Activated naive CD8-positive, alpha-beta T cell (primary cell): ENCODE results near the gene SFT2D1.

ENCODE experiments used
- H3K27ac Mint-ChIP-seq: one replicate; pipeline ENCODE4 v1.8.0; 2021; ENCODE audit warnings: mixed read lengths
- H3K27me3 Mint-ChIP-seq: one replicate; pipeline ENCODE4 v1.8.0; 2021; ENCODE audit warnings: mixed read lengths
- H3K36me3 Mint-ChIP-seq: one replicate; pipeline ENCODE4 v1.8.0; 2021; ENCODE audit warnings: mixed read lengths
- H3K4me1 Mint-ChIP-seq: one replicate; pipeline ENCODE4 v1.8.0; 2021; ENCODE audit warnings: low read depth, mixed read lengths
- H3K4me3 Mint-ChIP-seq: one replicate; pipeline ENCODE4 v1.8.0; 2021; ENCODE audit warnings: mild to moderate bottlenecking, mixed read lengths
- H3K9me3 Mint-ChIP-seq: one replicate; pipeline ENCODE4 v1.8.0; 2021; ENCODE audit warnings: low read depth, mixed read lengths

Gene SFT2D1

DNA sequence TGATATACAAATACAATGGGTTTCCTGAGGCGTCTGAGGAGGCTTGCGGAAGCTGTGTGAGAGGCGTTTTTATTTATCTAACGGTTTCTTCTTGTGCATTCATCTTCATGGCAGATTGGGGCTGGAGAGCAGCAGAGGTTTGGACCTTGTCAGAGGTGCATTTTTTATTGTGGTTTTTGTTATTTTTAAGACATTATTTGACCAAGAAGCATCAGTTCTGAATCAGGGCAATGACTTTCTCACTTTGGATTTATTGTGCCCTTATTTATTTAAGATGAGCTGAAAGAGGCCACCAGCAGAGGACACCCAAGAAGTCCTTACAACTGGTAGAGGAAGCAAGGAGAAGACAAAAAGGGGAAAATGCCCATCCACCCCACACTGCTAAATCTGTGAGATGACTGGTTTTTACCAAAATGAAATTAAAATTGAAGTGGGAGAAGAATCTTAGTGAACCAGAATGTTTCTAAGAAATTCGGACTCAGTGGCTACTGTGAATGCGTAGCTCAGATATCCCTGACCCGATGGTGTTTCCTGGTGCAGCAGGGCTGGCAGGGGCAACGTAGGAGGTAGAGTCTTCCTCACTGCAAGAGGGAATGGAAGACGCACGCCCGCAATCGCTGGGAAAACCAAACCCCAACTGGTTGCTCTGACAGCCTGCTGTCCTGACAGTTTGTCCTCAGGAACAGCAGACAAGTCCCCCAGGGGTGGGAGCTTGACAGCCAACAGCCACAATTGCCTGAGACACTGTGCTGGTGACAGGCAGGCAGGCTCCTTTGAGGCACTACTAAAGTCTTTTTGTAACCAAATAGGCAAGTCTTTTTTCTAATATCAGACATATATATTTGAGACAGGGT is 48.4 kb downstream of the SFT2D1 start:
- Mint-ChIP-seq H3K4me1 (peaks cover 2% of the 10 kb centered on the region), H3K9me3 (no peaks in the 10 kb centered on the region)

DNA sequence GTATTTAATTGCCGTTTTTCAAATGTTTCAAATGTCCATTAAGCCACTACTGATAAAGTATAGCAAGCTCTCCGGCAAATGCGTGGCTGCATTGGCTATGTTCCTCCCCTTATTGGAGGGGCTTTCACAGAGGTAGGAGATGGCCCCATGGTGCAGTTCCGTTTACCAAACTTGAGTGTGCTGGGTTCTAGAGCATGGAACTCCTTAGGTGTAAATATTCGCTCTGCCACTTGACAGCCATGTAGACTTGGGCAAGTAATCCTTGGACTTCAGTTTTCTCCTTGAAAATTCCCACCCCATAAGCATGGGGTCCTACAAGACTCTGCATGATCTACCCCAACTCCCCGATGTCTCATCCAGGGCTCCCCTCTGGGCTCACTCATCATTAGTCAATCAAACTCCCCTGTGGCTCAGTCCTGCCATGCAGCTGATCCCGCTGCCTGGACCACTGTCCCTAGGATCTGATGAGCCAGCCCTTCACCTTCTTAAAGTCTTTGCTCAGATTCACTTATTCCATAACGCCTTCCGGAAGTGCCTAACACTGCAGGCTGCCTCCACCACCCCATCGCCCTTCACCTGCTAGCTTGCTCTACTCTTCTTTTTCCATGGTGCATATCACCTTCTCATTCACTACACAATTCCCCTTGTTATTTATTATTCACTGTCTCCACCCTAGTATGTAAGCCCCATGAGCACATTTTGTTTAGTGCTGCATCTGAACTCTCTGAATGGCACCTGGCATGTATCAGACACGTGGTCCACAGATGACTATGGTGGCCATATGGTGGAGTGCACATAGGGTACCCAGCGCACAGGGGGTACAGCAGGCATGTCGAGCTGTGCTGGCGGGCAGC is 52.9 kb downstream of the SFT2D1 start:
- H3K9me3 Mint-ChIP-seq = no peaks in the 10 kb centered on the region
- H3K27me3 Mint-ChIP-seq = peaks cover 2% of the 10 kb centered on the region
- H3K4me3 Mint-ChIP-seq = no peak overlapping the region
- H3K4me1 Mint-ChIP-seq = no peaks in the 10 kb centered on the region
- no peak overlapping the region for H3K27ac Mint-ChIP-seq
- H3K36me3 Mint-ChIP-seq = no peaks in the 10 kb centered on the region

More for the DNA sequence above, 48.4 kb downstream of the SFT2D1 start:
- Mint-ChIP-seq H3K27ac (no peak overlapping the region), H3K27me3 (peaks cover 10% of the 10 kb centered on the region), H3K36me3 (no peaks in the 10 kb centered on the region), H3K4me3 (no peak overlapping the region)

DNA sequence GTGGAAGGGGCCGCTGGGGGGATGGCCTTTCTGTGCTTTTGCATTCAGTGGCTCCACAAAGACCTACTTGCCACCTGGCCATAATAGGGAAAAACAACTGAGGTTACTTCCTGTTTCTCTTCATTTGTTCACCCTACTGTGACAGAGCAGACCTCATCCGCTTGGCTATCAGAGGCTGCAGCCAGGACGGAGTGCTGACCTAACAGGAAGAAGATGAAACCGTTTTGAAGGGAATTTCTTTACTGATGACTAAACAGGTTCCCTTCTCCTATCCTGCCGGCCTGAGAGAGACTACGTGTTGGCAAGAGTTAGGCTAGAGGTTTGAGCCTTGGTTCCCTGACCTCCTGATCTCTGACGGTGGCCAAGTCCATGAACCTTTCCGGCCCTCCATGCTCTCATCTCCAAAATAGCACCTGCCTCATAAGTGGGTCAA is 55.5 kb downstream of the SFT2D1 start:
- H3K4me1 Mint-ChIP-seq = no peaks in the 10 kb centered on the region
- H3K36me3 Mint-ChIP-seq = no peaks in the 10 kb centered on the region
- H3K27ac Mint-ChIP-seq = no peak overlapping the region
- no peak overlapping the region for H3K4me3 Mint-ChIP-seq
- peaks cover 2% of the 10 kb centered on the region for H3K27me3 Mint-ChIP-seq
- no peaks in the 10 kb centered on the region for H3K9me3 Mint-ChIP-seq

DNA sequence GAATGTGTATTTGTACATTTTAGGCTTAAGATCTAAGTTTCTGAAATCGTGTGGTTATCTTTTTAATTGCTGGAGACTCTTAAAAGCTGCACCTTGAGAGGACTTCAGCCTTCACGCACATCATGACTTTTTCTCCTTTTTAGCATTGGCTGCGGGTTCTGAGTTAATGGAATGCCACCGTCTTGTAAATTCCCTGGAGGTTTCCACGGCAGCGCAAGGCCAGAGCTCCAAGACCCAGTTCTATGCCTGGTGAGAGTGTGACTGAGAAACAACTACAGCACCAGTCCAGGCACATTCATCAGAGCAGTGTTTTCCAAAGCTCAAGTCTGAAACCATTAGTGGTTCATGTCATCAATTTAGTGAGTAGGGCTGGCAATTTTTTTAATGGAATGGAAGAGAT is 57.1 kb downstream of the SFT2D1 start:
- Mint-ChIP-seq H3K4me3 (no peak overlapping the region), H3K9me3 (no peaks in the 10 kb centered on the region), H3K36me3 (no peaks in the 10 kb centered on the region), H3K27me3 (peaks cover 2% of the 10 kb centered on the region), H3K4me1 (no peaks in the 10 kb centered on the region), H3K27ac (no peak overlapping the region)

DNA sequence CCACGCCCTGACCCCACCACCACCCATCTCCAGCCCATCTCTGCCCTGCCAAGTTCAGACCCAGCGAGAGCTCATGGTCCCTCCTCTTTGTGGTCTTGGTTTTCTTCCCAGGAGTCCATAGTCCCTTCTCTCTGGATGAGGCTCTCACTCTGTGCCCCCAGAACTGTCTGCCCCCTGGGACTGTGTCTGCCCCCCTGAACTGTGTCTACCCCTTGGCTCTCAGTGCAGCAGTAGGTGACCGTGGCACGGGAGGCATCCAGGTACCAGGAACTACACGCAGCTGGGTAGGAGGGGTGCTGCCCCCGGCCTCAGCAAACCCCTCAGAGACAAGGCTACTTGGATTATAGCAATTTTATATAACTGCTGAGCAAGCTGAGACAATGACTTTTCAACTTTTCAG is 57.7 kb downstream of the SFT2D1 start:
- Mint-ChIP-seq H3K27ac (no peak overlapping the region), H3K4me3 (no peak overlapping the region), H3K27me3 (peaks cover 2% of the 10 kb centered on the region), H3K9me3 (no peaks in the 10 kb centered on the region), H3K4me1 (no peaks in the 10 kb centered on the region), H3K36me3 (no peaks in the 10 kb centered on the region)

DNA sequence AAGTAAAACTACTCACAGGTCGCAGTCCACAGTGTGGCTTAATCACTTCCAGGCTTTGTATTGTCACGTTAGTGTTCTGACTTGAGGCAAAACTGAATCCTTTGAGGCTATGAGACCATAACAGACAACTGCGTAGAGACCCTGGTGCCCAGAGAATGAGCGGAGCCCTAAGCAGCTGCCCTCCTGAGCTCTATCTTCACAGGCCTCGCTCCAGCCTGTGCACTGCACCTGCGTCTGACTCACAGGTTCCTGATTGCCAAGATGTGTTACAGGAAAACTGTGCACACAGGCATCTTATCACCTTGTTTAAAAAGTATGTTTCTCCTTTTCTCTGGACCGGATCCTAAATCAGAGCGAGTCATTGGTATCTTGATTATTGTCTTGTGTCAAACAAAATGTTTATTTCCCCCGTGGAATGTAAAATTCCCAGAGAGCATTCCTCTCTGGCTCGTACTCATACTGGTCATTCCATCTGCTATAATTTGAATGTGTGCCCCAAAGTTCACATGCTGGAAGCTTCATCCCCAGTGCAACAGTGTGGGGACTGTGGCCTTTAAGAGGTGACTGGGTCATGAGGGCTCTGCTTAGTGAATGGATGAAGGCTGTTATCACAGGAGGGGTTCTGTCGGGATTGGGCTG is 59.8 kb downstream of the SFT2D1 start:
- Mint-ChIP-seq H3K36me3 (no peaks in the 10 kb centered on the region), H3K9me3 (no peaks in the 10 kb centered on the region), H3K4me1 (no peaks in the 10 kb centered on the region), H3K4me3 (no peak overlapping the region), H3K27ac (no peak overlapping the region), H3K27me3 (peaks cover 2% of the 10 kb centered on the region)

- H3K27ac Mint-ChIP-seq = no peak overlapping the region
- no peaks in the 10 kb centered on the region for H3K36me3 Mint-ChIP-seq
- H3K4me3 Mint-ChIP-seq = no peak overlapping the region
- no peaks in the 10 kb centered on the region for H3K9me3 Mint-ChIP-seq
- peaks cover 2% of the 10 kb centered on the region for H3K27me3 Mint-ChIP-seq
- no peaks in the 10 kb centered on the region for H3K4me1 Mint-ChIP-seq
Measured at GRCh38 chr6:166281104-166281503, 61.2 kb downstream of the SFT2D1 start.

DNA sequence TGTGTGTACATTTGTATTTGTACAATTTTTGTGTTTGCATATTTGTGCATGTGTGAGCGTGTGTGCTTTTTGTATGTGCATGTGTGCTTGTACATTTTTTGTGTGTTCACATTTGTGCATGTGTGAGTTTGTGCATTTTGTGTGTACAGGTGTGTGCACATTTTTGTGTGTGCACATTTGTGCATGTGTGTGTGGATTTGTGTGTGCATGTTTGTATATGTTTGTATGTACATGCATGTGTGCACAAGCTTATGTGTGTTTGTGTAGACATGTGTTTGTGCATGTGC is 63.0 kb downstream of the SFT2D1 start:
- H3K27me3 Mint-ChIP-seq = no peaks in the 10 kb centered on the region
- no peak overlapping the region for H3K27ac Mint-ChIP-seq
- peaks cover 5% of the 10 kb centered on the region for H3K4me1 Mint-ChIP-seq
- no peaks in the 10 kb centered on the region for H3K36me3 Mint-ChIP-seq
- H3K9me3 Mint-ChIP-seq = no peaks in the 10 kb centered on the region
- no peak overlapping the region for H3K4me3 Mint-ChIP-seq

DNA sequence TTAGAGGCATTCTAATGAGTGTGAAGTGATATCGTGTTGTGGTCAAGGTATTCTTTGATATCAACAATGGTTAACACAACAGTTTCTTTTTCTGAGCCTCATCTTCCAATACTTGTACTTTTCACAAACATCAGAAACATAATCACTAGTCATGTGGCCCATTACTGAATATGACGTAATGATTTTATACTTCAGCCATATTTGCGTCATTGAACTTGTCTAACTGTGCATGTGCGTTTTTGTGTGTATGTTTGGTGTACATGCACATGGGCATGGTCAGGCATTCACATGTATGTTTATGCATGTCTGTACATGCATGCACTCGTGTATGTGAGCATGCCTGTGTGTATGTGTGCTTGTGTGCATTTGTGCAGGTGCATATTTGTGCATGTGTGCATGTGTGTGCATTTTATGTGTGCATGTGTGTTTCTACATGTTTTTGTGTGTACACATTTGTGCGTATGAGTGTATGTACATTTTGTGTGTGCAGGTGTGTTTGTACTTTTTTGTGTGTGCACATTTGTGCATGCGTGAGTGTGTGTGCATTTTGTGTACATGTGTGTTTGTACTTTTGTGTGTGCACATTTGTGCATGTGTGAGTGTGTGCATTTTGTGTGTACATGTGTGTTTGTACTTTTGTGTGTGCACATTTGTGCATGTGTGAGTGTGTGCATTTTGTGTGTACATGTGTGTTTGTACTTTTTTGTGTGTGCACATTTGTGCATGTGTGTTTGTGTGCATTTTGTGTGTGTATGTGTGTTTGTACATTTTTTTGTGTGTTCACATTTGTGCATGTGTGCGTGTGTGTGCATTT is 63.6 kb downstream of the SFT2D1 start:
- Mint-ChIP-seq H3K27me3 (no peaks in the 10 kb centered on the region), H3K9me3 (no peaks in the 10 kb centered on the region), H3K4me3 (no peak overlapping the region), H3K27ac (no peak overlapping the region), H3K4me1 (peaks cover 5% of the 10 kb centered on the region), H3K36me3 (no peaks in the 10 kb centered on the region)

- Mint-ChIP-seq H3K27ac (no peak overlapping the region), H3K27me3 (no peaks in the 10 kb centered on the region), H3K9me3 (no peaks in the 10 kb centered on the region), H3K4me1 (peaks cover 5% of the 10 kb centered on the region), H3K36me3 (no peaks in the 10 kb centered on the region), H3K4me3 (no peak overlapping the region)
Measured at GRCh38 chr6:166277892-166278578, 64.3 kb downstream of the SFT2D1 start.

- H3K36me3 Mint-ChIP-seq = no peaks in the 10 kb centered on the region
- H3K9me3 Mint-ChIP-seq = no peaks in the 10 kb centered on the region
- H3K4me1 Mint-ChIP-seq = peaks cover 5% of the 10 kb centered on the region
- H3K4me3 Mint-ChIP-seq = no peak overlapping the region
- H3K27me3 Mint-ChIP-seq = no peaks in the 10 kb centered on the region
- no peak overlapping the region for H3K27ac Mint-ChIP-seq
Measured at GRCh38 chr6:166277018-166277417, 65.3 kb downstream of the SFT2D1 start.

DNA sequence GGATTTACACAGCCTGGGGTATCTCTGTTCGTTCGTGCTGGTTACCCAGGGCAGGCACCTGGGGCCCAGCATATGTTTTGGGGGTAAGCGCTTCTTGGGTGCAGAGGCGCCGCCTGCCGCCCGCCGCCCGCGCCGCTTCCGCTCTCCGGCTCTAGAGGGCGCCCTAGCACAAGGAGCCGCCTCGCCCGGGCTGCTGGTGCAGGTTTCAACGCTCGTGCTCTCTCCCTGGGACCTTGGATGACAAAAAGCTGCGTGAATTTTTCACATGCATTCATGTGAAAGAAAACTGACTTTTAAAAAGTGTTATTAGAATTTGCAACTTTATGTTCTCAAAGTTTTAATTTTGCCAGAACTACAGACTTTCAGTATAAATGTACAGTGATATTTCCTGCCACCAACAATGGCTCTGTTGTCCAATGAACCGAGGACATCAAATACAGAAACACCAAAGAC is 66.6 kb downstream of the SFT2D1 start:
- H3K4me1 Mint-ChIP-seq = peaks cover 5% of the 10 kb centered on the region
- no peaks in the 10 kb centered on the region for H3K27me3 Mint-ChIP-seq
- H3K4me3 Mint-ChIP-seq = no peak overlapping the region
- no peaks in the 10 kb centered on the region for H3K9me3 Mint-ChIP-seq
- no peaks in the 10 kb centered on the region for H3K36me3 Mint-ChIP-seq
- H3K27ac Mint-ChIP-seq = no peak overlapping the region

GRCh38 chr6:166274739-166275370 is 67.5 kb downstream of the SFT2D1 start:
- H3K36me3 Mint-ChIP-seq = no peaks in the 10 kb centered on the region
- H3K27me3 Mint-ChIP-seq = no peaks in the 10 kb centered on the region
- H3K4me3 Mint-ChIP-seq = no peak overlapping the region
- H3K4me1 Mint-ChIP-seq = peaks cover 5% of the 10 kb centered on the region
- H3K27ac Mint-ChIP-seq = no peak overlapping the region
- H3K9me3 Mint-ChIP-seq = no peaks in the 10 kb centered on the region

DNA sequence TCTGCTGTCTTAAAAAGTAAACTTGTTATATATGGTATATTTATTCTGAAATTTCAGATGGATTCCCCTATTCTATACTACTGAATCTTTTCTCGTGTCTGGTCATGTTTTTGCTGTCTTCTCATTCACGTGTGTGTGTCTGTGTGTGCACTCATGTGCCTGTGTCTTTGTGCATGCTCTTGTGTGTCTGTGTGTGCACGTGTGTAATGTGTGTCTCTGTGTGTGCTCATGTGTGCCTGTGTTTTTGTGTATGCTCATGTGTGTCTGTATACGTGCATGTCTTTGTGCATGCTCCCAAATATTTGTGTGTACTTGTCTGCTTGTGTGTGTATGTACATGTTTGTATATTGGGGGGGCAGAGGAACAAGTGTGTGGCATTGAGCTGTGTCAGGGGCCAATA is 68.2 kb downstream of the SFT2D1 start:
- Mint-ChIP-seq H3K9me3 (no peaks in the 10 kb centered on the region), H3K27ac (no peak overlapping the region), H3K4me1 (peaks cover 5% of the 10 kb centered on the region), H3K4me3 (no peak overlapping the region), H3K36me3 (no peaks in the 10 kb centered on the region), H3K27me3 (no peaks in the 10 kb centered on the region)
